CD4-positive, alpha-beta T cell (primary cell): Measurements from ENCODE around the gene RNF114. TPM values are rescaled to one million over a fixed set of nuclear protein-coding genes. Genes with fewer than 3 reads are reported as not detected.

Experiments
- ATAC-seq: fragments of 200-7000 bp; cut with Tn5 transposase; one replicate; pipeline ENCODE4 v1.10.0; 2022; ENCODE audit warnings: mild to moderate bottlenecking; ENCODE audit not compliant: poor library complexity
- CTCF ChIA-PET: fragments of 350-600 bp; sonication (Branson Sonifier 250); formaldehyde crosslinking; loops from one replicate; lab custom pipeline; 2021; ENCODE audit warnings: antibody characterized with exemption, inconsistent platforms; lab: Charles Lee
- POLR2A ChIA-PET: fragments of 350-600 bp; sonication (Branson Sonifier 250); formaldehyde crosslinking; loops from one replicate; lab custom pipeline; 2021; ENCODE audit warnings: antibody characterized with exemption, inconsistent platforms; lab: Charles Lee
- DNase-seq, 14 experiments: peaks; one replicate each; pipeline ENCODE4 v3.0.0-alpha.2; 2013 to 2020; ENCODE audit warnings: mixed read lengths in 2 of 14
- H3K27ac ChIP-seq, 2 donors: one replicate each; pipeline versions ENCODE4 v1.5.1 to v1.7.0; 2013; ENCODE audit warnings: low read length in 2 of 2, low read depth in 1 of 2, mild to moderate bottlenecking in 1 of 2
- H3K27me3 ChIP-seq, 2 experiments: 1 replicate in 1 of 2; 2 replicates in 1 of 2; pipeline versions ENCODE4 v1.6.1 to v1.7.0; 2013; ENCODE audit warnings: low read length in 2 of 2, control low read depth in 1 of 2, mild to moderate bottlenecking in 1 of 2, moderate library complexity in 1 of 2; ENCODE audit not compliant: insufficient read depth in 2 of 2, control insufficient read depth in 1 of 2
- H3K36me3 ChIP-seq: one replicate; pipeline ENCODE4 v1.6.1; 2013; ENCODE audit warnings: low read length, control low read depth; ENCODE audit not compliant: insufficient read depth
- H3K4me1 ChIP-seq: one replicate; pipeline ENCODE4 v1.6.1; 2013; ENCODE audit warnings: low read length, control low read depth; ENCODE audit not compliant: insufficient read depth
- H3K4me3 ChIP-seq: one replicate; pipeline ENCODE4 v1.5.1; 2013; ENCODE audit warnings: mild to moderate bottlenecking, low read length, moderate library complexity
- H3K9me3 ChIP-seq, 2 experiments: 1 replicate in 1 of 2; 2 replicates in 1 of 2; pipeline versions ENCODE4 v1.6.1 to v1.7.0; 2013; ENCODE audit warnings: low read length in 2 of 2, mild to moderate bottlenecking in 2 of 2, control low read depth in 1 of 2, moderate library complexity in 1 of 2; ENCODE audit not compliant: control insufficient read depth in 1 of 2, insufficient read depth in 1 of 2
- H3K27ac Mint-ChIP-seq: one replicate; pipeline ENCODE4 v1.8.0; 2020; ENCODE audit warnings: mixed read lengths
- H3K27me3 Mint-ChIP-seq: one replicate; pipeline ENCODE4 v1.8.0; 2021; ENCODE audit warnings: mixed read lengths
- H3K36me3 Mint-ChIP-seq: one replicate; pipeline ENCODE4 v1.8.0; 2021; ENCODE audit warnings: low read depth, mixed read lengths
- H3K4me1 Mint-ChIP-seq: one replicate; pipeline ENCODE4 v1.8.0; 2021; ENCODE audit warnings: low read depth, mixed read lengths
- H3K4me3 Mint-ChIP-seq: one replicate; pipeline ENCODE4 v1.8.0; 2020; ENCODE audit warnings: mild to moderate bottlenecking, mixed read lengths
- H3K9me3 Mint-ChIP-seq: one replicate; pipeline ENCODE4 v1.8.0; 2020; ENCODE audit warnings: mixed read lengths
- CTCF ChIP-seq: fragments of 200-600 bp; IDR thresholded peaks from one replicate; pipeline ENCODE4 v1.8.0; 2022; ENCODE audit warnings: antibody characterized with exemption, mild to moderate bottlenecking
- intact Hi-C, 2 experiments: fragments of 100-400 bp; cut with DNase I in 1 of 2; cut with micrococcal nuclease in 1 of 2; formaldehyde crosslinking; loops; one replicate each; pipeline versions ENCODE4 v1.15.1 to v1.9.0; 2023 to 2025; cut with DNase I, micrococcal nuclease
- total RNA-seq, 174 experiments: library from RNA in 2 of 174; stranded (reverse) in 2 of 174; gene quantifications; one replicate each; pipeline ENCODE4 v1.2.3 and lab custom pipeline; 2021 to 2026

Gene RNF114
- total RNA-seq, 2 experiments from 2014 or later = 129 to 132 TPM

DNA sequence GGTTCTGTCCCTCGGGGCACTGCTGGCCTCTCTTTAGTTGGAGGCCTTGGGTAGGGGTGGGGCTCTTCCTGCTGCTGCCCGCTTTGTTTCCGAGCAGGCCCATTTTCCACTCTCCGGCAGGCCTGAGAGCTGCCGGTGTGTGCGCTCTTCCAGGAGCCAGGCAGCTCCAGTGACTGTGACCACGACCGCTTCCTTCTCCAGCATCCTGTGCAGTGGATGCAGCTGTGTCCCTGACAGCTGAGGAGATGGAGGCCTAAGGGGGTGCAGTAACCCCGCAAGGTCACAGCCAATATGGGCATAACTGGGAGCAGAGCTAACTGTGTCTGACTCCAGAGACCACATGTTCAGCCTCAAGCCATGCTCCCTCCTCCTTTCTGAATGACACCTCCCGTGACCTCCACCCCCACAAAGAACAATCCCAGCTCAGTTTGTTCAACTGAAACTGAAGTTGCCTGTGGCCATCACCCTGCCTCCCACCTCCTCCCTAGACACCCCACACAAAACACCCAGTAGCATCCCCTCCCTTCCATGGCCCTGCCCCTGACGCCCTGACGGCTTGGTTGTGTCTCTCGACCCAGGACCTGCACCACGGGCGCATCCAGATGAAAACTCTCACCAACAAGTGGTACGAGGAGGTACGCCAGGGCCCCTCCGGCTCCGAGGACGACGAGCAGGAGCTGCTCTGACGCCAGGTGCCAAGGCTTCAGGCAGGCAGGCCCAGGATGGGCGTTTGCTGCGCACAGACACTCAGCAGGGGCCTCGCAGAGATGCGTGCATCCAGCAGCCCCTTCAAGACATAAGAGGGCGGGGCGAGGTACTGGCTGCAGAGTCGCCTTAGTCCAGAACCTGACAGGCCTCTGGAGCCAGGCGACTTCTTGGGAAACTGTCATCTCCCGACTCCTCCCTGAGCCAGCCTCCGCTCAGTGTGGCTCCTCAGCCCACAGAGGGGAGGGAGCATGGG is 48.7 kb upstream of the RNF114 start:
- no peak overlapping the region for H3K27ac Mint-ChIP-seq
- intact Hi-C loops = loop anchor here (1.0 to 2.0 kb wide), 3 partner anchors 41 to 553 kb away; no protein-coding TSS in a partner anchor
- no peak overlapping the region for H3K27ac ChIP-seq
- H3K4me3 Mint-ChIP-seq = no peak overlapping the region
- ATAC-seq = no peak
- no peak for DNase-seq
- no peaks in the 10 kb centered on the region for H3K27me3 Mint-ChIP-seq
- H3K4me1 ChIP-seq = no peaks in the 10 kb centered on the region
- peaks cover 50% of the 10 kb centered on the region for H3K36me3 ChIP-seq
- H3K9me3 Mint-ChIP-seq = no peaks in the 10 kb centered on the region
- POLR2A ChIA-PET = interaction anchor here (0.6 kb wide), 1 partner anchor 38 kb away, joined by 3 read pairs; no protein-coding TSS in a partner anchor
- no peaks in the 10 kb centered on the region for H3K9me3 ChIP-seq
- H3K4me3 ChIP-seq = no peak overlapping the region
- H3K27me3 ChIP-seq = no peaks in the 10 kb centered on the region
- peaks cover 59% of the 10 kb centered on the region for H3K36me3 Mint-ChIP-seq
- CTCF ChIA-PET = interaction anchor here (0.6 to 1.7 kb wide), 6 partner anchors 9 to 346 kb away, joined by 3 to 5 read pairs (median 4); no protein-coding TSS in a partner anchor
- TF ChIP-seq CTCF = no peak
- peaks cover 4% of the 10 kb centered on the region for H3K4me1 Mint-ChIP-seq

DNA sequence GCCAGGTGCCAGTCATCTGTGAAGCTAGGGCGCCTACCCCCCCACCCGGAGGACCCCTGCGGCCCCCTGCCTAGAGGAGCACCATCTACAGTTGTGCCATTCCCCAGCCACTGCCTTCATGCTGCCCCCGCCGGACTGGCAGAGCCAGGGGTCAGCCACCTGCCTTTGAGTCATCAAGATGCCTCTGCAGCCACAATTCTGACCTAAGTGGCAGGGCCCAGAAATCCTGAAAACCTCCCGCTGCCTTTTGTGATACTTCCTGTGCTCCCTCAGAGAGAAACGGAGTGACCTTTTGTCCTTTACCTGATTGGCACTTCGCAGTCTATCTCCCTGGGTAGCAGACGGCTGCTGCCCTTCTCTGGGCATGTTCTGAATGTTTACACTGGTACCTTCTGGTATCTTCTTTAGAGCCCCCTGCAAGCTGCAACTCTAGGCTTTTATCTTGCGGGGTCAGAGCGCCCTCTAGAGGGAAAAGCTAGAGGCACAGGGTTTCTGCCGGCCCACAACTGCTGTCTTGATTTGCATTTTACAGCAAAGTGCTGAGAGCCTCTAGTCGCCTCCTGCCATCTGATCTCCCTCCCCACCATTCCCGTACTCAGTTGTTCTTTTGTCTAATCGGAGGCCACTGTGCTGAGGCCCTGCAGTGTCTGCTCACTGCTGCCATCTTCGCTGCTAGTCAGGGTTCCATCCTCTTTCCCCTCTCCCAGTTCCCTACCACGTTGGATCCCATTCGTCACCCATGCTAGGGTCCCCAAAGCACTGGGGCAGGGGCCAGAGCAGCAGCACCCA is 47.8 kb upstream of the RNF114 start:
- intact Hi-C loops = loop anchor here (1.0 to 2.0 kb wide), 3 partner anchors 40 to 554 kb away; no protein-coding TSS in a partner anchor
- peaks cover 51% of the 10 kb centered on the region for H3K36me3 Mint-ChIP-seq
- CTCF ChIA-PET = interaction anchor here (1.0 to 1.7 kb wide), 6 partner anchors 8 to 347 kb away, joined by 3 to 5 read pairs (median 4); no protein-coding TSS in a partner anchor

More for the DNA sequence above, 47.8 kb upstream of the RNF114 start:
- H3K36me3 ChIP-seq = peaks cover 45% of the 10 kb centered on the region
- Mint-ChIP-seq H3K27me3 (no peaks in the 10 kb centered on the region), H3K9me3 (no peaks in the 10 kb centered on the region), H3K4me3 (no peak overlapping the region), H3K27ac (peak overlapping the region; percentile 18), H3K4me1 (peaks cover 4% of the 10 kb centered on the region)
- POLR2A ChIA-PET = interaction anchor here (0.6 kb wide), 1 partner anchor 71 kb away, joined by 3 read pairs; no protein-coding TSS in a partner anchor
- peaks cover 8% of the 10 kb centered on the region for H3K4me1 ChIP-seq
- no peak overlapping the region for H3K4me3 ChIP-seq
- peak in 13 of 14 experiments; percentile 19 to 73 (median 44) for DNase-seq
- TF ChIP-seq CTCF = peak; percentile 67
- ATAC-seq = peak; percentile 69
- no peak overlapping the region for H3K27ac ChIP-seq
- H3K9me3 ChIP-seq = no peaks in the 10 kb centered on the region
- H3K27me3 ChIP-seq = no peaks in the 10 kb centered on the region
